SU-DHL-6 (cell line): Measurements from ENCODE around the gene NTN5.

Experiments used
- EZH2phosphoT487 ChIP-seq: fragments of 200-600 bp; sonication (generic), shearing (Covaris generic); conservative IDR thresholded peaks from 2 replicates; pipeline ENCODE4 v1.6.1; 2018; ENCODE audit warnings: mild to moderate bottlenecking, antibody characterized with exemption, low read length, moderate library complexity, mixed read lengths
- TF ChIP-seq, protein P1 (sequence below): fragments of 200-600 bp; sonication (generic); IDR thresholded peaks from one replicate; pipeline ENCODE4 v1.5.1; 2017; ENCODE audit warnings: antibody characterized with exemption, mild to moderate bottlenecking, low read length, moderate library complexity; ENCODE audit not compliant: insufficient read depth, poor library complexity, severe bottlenecking

- TF ChIP-seq, protein P1, sequence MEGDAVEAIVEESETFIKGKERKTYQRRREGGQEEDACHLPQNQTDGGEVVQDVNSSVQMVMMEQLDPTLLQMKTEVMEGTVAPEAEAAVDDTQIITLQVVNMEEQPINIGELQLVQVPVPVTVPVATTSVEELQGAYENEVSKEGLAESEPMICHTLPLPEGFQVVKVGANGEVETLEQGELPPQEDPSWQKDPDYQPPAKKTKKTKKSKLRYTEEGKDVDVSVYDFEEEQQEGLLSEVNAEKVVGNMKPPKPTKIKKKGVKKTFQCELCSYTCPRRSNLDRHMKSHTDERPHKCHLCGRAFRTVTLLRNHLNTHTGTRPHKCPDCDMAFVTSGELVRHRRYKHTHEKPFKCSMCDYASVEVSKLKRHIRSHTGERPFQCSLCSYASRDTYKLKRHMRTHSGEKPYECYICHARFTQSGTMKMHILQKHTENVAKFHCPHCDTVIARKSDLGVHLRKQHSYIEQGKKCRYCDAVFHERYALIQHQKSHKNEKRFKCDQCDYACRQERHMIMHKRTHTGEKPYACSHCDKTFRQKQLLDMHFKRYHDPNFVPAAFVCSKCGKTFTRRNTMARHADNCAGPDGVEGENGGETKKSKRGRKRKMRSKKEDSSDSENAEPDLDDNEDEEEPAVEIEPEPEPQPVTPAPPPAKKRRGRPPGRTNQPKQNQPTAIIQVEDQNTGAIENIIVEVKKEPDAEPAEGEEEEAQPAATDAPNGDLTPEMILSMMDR: no peak
- no peak for TF ChIP-seq EZH2phosphoT487
Observed at GRCh38 chr19:48636859-48637448, 35.9 kb downstream of the NTN5 start, which contains the start of gene DBP.
